OCI-M1 (cell line): ENCODE results near the gene PLPP7.
A peak's percentile ranks its signal among the peaks of the same experiment; 100 is the strongest.
"Not testable (repeated sequence)": the region's sequence is repeated elsewhere in the genome, so short reads cannot be mapped to it uniquely, and the experiment has no call there.

Source experiments
- DNase-seq: peaks from one replicate; lab custom pipeline; 2025; lab: John Stamatoyannopoulos, UW

The PLPP7 gene

DNA sequence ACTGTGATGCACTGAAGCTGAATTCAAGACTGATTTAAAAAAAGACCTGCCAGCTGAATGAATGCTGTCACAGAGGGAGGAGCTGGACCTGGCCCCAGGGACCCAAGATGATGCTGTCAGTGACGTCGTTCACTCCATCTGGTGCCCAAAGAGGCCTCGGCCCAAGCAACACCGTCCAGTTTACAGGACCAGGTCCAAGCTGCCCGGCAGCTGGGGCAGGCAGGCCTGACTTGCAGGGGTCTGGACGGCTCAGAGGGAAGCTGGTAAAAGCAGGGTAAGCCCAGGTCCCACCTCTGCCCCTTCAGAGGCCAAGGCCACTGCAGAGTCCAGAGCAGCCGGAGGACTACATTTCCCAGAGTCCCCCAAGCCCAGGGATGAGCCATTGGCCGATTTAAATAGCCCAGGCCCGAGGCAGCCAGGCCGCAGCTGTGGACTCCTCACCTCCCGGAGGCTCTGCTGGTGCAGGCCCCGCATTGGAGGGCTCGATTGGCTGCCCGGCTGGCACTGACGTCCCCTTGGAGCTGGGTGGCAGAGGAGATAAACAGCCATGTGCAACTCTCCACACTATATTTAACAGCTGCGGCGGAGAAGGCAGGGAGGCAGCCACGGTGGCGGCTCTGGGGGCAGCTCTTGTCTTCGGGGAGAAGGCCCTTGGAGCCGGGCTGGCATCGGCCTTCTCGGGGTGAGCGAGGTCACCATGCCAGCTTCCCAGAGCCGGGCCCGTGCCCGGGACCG, at the start of gene PLPP7:
TSS of gene PLPP7 (plus strand) at position 423 of the 735 bp plus-strand sequence. CDS start at position 698, 275 bp downstream.
- peak; percentile 25 for DNase-seq

DNA sequence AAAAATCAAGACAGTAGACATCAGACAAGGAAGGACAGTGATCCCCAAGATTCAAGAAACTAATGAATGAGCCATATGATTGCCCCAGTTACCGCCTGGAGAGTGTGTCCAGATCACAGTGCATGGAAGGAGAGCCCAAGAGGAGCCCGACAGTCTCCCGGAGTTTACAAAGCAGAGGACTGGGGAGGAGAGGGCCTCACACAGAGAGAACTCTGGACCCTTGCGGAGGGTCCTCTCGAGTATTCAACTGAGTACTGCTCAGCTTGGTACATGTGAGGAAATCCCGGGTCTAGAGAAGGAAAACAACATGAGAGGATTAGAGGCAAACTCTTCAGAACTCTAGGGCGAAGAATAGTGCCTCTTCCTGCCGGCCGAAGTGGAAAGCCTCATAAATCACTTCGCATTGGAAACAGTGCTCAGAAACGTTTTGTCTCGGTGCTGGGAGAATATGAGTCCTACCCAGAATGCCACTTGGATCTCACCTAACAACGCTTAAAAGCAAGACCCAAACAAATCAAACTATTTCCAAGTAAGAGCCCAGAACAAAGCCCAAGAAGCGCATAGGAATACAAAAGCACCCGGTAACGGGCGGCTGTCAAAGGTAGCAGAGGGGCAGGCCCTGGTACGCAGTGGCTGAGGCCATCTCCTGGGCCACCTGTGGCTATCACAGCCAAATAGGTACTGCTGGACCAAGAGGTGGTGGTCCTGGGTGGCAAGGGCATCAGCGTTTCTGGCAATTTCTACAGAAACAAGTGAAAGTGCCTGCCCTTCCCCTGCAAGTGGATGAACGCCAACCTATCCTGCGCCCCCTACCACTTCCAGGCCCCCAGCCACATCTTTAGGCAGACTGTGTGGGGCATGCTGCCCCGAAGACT, 49.2 kb upstream of the PLPP7 start:
- DNase-seq: no peak

DNA sequence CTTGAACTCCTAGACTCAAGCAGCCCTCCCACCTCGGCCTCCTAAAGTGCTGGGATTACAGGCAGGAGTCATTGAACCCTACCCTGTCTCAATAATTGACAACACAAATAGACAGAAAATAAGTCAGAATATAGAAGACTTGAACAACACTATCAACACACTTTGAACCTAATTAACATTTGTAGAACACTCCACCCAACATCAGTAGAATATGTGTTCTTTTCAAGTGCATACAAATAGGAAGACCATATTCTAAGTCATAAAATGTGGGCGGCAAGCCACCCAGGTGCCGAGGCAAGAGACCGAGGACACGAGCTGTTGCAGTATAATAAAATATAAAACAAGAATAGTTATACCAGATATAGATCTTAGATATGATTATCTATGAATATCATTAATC, 45.2 kb upstream of the PLPP7 start:
- DNase-seq: not testable (repeated sequence)

DNA sequence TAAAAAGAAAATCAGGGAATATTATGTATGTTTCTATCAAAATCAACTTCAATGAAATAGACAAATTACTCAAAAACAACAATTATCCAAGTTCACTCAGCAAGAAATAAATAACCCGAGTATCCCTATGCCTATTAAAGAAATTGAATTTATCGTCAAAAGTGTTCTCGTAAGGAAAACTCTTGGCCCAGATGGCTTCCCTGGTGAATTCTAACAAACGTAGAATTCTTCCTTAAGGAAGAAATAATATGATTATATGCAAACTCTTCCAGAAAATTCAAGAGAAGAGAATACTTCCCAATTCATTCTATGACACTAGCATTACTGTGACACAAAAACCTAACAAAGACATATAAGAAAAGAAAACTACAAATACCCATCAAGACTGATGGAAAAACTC, 42.9 kb upstream of the PLPP7 start:
- DNase-seq: no peak

DNA sequence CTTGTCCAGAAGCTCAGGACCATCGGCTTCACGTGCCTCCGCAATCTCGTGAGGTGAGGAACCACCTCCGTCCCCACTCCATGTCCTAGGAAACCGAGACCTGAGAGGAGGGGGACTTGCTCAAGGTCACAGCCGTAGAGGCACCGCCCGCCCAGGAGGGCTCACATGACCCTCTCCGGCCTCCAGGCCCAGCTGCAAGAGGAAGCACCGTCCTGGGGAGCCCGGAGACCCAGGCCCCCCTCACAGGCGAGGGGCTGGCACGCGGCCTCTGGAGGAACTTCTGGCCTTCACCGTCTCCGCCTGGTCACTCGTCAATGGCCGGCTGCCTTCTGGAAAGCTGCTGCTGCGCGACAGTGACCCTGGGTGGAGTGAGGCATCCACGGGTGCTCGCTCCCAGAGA, 37.4 kb upstream of the PLPP7 start:
- DNase-seq: no peak

DNA sequence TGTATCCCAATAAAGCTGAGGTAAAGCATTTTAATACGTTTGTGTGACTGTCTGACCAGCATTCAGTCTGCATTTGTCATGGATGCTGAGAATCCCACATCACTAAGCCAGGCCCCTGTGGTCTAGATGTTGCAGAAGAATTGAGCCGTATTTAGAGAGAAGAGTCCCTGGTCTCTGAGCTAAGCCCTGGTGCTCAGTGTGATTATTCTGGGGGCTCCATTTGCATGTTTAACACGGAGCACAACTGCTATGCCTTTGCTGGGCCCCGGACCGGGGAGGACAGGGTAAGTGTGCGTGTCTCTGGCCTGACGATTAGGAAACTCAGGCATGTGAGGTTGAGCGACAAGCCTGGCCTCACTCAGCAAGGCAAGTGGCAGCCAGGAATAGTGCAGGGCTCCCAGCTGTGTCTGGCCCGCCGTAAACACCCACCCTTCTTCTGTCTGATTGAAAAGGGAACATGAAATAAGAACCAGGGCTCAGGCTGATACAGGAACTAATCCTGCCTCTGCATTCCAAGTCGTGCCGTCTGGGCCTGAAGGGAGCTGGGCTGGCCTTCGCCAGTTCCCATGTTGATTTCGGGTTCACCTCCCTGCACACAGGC, 35.5 kb upstream of the PLPP7 start:
- no peak for DNase-seq

DNA sequence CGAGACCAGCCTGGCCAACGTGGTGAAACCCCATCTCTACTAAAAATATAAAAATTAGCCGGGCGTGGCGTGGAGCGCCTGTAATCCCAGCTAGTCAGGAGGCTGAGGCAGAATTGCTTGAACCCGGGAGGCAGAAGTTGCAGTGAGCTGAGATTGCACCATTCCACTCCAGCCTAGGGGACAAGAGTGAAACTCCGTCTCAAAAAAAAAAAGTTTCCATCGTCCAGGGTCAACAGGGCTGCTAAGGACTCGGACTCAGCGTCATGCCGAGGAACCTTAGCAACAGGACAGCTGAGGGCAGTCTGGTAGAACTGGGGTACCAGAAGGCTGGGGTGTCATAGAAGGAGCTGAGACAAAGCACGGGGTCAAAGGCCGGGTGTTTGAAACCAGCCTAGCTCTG, 34.9 kb upstream of the PLPP7 start:
- no peak for DNase-seq

DNA sequence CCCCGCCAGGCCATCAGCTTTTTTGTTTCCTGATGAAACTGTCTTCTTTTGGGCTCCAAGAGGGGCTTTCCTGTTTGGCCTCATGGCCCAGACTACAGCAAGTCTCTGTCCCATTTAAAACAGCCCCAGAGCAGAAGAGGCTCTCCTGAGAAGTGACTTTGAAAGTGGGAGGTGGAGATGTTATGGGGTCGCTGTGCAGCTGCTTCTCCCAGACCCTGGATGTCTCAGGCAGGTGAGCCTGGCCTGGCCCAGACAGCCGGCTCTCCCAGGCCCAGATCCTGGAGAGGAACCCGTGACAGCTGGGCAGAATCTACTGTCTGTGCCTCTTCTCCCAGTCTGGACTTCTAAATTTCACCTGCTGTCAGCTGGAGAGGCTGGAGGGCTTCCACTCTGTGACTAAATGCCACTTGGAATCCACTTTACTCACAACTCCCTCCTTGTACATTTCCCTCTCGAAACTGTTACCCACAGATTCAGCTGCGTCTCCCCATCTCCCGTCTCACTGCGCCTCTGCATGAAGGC, 33.8 kb upstream of the PLPP7 start:
- no peak for DNase-seq

DNA sequence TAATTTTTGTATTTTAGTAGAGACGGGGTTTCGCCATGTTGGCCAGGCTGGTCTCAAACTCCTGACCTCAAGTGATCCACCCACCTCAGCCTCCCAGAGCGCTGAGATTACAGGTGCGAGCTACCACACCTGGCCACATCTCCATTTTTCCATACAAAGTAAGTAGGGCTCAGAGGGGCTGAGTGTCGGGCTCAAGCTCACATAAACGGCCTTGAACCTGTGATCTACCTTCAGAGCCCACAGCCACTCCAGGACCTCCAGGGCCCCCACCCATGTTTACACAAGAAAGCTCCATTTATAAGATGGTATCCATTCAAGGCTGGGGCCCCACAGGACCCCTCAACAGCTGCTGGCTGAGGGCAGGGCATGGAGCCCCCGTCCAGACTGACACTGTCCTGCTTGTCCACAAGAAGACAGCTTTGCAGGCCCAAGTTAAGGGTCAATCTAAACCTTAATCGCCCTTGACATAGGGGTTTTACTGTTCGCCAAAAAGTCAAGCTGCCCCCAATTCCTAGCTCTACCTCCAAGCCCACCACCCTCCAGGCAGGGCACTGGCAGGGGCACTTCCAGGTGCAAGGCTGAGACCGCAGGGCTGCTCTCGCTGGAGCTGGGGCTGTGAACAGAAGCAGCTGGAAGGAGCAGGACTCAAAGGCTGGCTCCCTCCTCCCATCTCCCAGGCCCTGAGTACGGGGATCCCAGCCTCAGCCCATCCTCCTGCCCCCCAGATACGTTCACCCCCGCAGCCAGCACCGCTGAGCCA, 32.1 kb upstream of the PLPP7 start:
- no peak for DNase-seq

DNA sequence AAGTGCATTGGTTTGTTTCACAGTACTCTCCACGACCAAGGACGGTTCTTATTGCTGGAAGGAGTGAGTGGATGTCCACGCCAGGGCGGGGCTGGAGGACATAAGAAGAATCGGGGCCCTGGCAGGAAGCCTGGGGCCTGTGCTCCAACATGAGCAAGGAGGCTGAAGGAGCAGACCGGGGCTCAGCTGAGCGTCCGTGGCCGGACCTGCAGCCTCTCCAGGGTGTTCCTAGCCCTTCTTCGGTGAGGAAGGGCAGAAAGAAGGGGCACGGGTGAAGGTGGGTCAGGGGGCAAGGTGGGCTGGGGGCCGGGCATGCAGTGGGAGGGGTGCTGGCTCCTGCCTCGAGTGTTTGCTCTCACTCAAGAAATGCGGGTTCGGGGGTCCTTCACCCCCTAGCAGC, 31.3 kb upstream of the PLPP7 start:
- DNase-seq: no peak

DNA sequence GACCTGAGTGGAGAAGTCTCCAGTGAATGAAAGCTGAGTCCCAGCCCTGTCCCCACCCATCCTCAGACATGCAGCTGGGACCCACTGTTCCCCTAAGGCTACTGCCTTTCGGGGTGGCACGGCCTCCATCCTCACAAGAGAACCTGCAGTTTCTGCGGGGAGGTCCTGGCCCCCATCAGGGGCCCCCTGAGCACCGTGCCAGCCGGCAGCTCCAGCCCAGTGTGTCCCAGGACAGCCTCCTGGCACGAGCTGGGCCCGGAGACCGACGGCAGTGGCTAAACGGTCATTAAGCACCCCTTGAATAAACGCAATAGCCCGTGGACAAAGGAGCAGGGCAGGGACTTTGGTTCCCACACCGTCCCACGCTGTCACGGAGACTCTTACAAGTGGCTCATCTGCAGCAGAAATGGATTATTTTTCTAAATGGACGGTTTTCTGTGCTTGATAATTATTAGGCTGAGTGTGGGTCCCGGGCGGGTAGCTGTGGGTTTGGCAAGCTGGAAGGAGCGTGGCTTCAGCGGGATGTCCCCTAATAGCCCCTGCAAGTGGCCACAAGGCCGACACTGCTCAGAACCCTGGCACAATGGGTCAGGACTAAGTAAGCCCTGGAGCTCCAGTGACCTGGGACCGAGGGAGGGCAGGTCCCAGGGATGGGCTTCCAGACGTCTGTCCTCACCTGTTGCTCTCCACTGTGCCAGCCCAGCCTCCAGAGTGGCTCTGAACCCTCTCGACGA, 30.7 kb upstream of the PLPP7 start:
- no peak for DNase-seq

DNA sequence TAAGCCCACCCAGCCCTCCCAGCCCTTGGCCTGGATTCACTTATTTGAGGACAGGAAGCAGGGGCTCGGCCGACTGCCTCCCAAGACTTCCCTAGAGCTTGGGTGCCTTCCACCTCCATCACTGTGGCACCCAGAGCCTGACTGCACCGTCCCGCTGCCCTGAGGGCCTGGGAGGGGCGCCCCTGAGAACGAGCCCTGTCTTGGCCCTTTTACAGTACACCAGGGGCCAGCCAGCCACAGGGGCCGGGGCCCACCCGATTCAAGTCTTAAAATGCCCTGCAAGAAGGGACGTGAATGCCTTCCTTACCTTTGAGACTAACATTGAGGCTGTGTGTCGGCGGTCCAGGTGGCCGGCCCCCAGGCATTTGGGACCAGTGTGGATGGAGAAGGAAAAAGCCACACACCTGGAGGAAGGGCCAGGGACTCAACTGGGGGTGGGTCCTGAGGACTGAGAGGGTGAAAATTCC, 30.1 kb upstream of the PLPP7 start:
- DNase-seq: no peak

DNA sequence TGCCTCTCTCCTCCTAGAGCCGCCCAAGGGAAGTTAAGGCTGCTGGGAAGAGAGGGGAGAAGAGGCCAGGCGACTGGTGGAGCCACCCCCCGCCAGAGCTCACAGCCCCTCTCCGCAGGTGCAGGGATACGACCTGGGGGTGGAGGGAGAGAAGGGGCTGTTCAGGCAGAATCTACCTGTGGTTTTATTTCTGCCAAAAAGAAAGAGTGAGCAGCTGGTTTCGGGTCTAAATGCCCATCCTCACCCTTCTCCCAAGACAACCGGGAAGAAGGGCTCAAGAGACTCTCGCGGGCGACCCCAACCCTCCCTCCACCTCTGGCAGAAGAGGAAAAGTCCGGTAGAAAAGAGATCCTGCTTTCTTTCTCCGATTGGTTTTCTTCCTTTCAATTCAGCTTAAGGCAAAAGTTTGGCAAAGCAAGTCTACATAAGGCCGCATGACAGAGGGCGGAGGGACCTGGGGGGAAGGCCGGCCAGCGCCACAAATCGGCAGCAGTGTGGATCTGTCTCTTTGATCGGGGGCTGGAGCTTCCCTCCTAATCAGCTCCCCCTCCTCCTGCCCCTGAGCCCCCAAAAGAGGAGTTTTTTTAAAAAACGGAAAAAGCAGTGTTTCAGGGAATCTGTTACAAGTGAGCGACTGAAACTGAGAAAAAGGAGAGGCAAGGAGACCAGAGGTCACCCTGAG, 29.5 kb upstream of the PLPP7 start:
- DNase-seq: no peak

DNA sequence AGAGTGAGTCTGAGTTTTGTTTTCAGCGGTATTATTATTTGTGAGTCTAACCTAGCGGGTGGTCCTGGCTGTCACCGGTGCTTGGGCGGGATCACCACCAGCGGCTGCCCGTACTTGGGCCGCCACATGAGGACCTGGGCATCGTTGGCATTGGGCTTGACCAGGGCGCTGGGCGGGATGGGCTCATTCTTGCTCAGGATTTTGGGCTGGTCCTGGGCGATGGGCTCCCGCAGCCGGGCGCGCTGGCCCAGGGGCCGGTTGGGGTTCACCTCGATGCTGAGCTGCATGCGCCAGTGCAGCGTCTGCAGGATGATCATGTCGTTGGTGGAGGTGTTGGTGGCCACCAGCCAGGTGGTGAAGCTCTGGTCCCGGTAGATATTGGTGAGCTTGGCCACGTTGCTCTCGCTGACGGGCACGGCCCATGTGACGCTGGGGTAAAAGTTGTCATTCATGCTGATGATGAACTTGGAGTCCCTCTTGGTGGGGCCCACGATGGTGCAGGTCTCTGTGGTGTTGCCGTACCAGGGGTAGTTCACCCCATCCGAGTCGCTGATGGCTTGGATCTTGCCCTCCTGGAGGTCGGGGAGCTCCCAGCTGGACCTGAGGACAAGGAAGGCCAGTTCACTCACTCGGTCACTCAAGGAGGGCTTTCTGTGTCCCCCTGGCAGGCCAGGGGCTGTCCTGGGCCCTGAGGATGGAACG, 28.6 kb upstream of the PLPP7 start:
- no peak for DNase-seq

DNA sequence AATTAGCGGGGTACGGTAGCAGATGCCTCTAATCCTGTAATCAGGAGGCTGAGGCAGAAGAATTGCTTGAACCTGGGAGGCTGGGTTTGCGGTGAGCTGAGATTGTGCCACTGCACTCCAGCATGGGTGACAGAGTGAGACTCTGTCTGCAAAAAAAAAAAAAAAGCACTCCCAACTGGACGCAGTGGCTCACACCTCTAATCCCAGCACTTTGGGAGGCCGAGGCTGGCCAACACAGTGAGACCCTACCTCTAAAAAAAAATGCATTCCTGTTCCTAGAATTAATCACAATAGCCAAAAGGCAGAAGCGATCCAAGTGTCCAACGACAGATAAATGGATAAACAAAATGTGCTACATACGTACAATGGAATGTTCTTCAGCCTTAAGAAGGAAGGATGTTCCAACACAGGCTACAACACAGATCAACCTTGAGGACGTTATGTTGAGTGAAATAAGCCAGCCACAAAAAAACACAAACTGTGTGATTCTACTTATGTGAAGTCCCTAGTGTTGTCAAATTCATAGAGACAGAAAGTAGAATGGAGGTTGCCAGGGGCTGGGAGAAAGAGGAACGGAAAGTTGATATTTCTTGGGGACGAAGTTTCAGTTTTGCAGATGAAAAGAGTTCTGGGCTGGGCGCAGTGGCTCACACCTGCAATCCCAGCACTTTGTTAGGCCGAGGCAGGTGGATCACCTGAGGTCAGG, 27.0 kb upstream of the PLPP7 start:
- no peak for DNase-seq

DNA sequence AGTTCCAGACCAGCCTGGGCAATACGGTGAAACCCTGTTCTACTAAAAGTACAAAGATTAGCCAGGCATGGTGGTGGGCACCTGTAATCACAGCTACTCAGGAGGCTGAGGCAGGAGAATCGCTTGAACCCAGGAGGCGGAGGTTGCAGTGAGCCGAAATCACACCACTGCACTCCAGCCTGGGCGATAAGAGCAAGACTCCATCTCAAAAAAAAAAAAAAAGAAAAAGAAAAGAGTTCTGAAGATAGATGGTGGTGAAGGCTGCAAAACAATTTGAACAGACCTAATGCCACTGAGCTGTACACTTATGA, 26.5 kb upstream of the PLPP7 start:
- DNase-seq: not testable (repeated sequence)

DNA sequence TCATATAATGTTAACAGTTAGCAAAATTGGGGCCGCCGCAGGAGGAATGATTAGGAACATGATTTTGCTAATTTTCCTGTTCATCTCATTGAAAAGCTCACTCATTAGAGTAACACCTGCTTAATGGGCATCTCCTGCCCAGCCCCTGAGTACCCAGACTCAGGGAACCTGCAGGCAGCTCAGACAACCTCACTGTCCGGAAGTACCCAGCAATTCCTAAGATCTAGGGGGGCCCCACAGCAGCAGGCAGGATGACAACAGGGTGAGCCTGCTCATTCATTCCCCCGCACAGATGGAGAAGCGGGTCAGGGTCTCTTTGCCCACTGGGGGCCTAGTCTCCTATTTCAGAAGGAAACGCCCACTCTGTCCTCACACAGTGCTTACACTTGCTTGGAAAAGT, 25.8 kb upstream of the PLPP7 start:
- no peak for DNase-seq

DNA sequence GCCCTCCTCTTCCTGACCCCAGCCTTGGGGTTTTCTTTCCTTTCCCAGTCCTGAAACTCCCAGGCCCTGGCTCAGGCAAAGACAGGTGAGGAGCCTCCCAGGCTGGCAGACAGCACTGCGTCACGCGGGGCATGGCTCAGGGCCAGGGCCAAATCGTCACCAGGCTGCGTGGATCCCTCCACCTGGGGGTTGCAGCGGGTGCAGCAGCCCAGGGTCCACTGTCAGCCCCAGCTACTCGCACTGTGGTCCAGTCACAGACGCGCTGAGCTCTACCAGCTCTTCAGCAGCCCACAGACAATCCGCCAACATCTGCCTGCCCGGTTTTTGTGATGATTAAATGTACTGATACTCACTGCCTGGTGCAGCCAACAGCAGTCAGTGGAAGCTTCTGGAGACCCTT, 25.3 kb upstream of the PLPP7 start:
- DNase-seq: no peak
